SK-MEL-5 (cell line): ENCODE data around the gene TRIM69. TPM values are rescaled to one million over a fixed set of nuclear protein-coding genes. Genes with fewer than 3 reads are reported as not detected.
A peak's percentile ranks its signal among the peaks of the same experiment; 100 is the strongest.
"Not testable (repeated sequence)": the region's sequence is repeated elsewhere in the genome, so short reads cannot be mapped to it uniquely, and the experiment has no call there.

Source experiments
- DNase-seq: peaks from one replicate; pipeline ENCODE4 v3.0.0-alpha.2; 2016; ENCODE audit warnings: low read depth, low spot score
- in situ Hi-C: cut with HindIII; loops from 2 replicates; pipeline ENCODE4 v1.10.0; 2016; ENCODE audit warnings: low sequenced_read_pairs, high pct_unique_total_duplicates, low pct_unique_long_range_greater_than_20kb
- polyA plus RNA-seq, 2 experiments: library from polyadenylated mRNA; depleted of rRNA; stranded (reverse); fragments of >200 nt; gene quantifications; 2 replicates each; pipeline ENCODE4 v1.2.3, GENCODE V29; 2015
- total RNA-seq: library from RNA; depleted of rRNA; stranded (reverse); fragments of >200 nt; shearing (Covaris generic); gene quantifications from 2 replicates; pipeline ENCODE4 v1.2.3, GENCODE V29; 2014; rRNA removed

TRIM69 gene, protein sequence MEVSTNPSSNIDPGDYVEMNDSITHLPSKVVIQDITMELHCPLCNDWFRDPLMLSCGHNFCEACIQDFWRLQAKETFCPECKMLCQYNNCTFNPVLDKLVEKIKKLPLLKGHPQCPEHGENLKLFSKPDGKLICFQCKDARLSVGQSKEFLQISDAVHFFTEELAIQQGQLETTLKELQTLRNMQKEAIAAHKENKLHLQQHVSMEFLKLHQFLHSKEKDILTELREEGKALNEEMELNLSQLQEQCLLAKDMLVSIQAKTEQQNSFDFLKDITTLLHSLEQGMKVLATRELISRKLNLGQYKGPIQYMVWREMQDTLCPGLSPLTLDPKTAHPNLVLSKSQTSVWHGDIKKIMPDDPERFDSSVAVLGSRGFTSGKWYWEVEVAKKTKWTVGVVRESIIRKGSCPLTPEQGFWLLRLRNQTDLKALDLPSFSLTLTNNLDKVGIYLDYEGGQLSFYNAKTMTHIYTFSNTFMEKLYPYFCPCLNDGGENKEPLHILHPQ
- total RNA-seq, result 10.9 and 13.5 TPM in 2 replicates
- polyA plus RNA-seq (2015; cell fraction: cytosol; rRNA removed), result 9.1 and 11.0 TPM in 2 replicates
- 2.8 and 4.2 TPM in 2 replicates for polyA plus RNA-seq (2015; cell fraction: nucleus; rRNA removed)

GRCh38 chr15:44736181-44736765 is at the start of gene TRIM69:
TSS of gene TRIM69 (plus strand) at chr15:44736528. CDS start at chr15:44736705, 177 bp downstream.
- in situ Hi-C loops, result no loop called here

DNA sequence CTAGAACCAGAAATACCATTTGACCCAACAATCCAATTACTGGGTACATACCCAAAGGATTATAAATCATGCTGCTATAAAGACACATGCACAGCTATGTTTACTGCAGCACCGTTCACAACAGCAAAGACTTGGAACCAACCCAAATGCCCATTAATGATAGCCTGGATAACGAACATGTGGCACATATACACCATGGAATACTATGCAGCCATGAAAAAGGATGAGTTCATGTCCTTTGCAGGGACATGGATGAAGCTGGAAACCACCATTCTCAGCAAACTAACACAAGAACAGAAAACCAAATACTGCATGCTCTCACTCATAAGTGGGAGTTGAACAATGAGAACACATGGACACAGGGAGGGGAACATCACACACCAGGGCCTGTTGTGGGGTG is 47.0 kb upstream of the TRIM69 start:
- DNase-seq, in situ Hi-C loops: not testable (repeated sequence)

More at GRCh38 chr15:44736181-44736765, at the start of gene TRIM69:
- no peak for DNase-seq

DNA sequence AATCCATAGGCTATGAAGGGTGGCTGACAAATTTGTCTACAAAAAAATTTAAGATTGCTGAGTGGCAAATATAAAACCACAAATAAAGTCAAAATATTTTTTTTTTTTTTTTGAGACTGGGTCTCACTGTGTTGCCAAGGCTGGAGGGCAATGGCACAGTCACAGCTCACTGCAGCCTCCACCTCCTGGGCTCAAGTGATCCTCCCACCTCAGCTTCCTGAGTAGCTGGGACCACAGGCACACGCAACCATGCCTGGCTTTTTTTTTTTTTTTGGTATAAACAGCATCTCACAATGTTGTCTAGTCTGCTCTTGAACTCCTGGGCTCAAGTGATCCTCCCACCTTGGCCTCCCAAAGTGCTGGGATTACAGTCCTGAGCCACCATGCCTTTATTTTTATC is 46.1 kb upstream of the TRIM69 start:
- DNase-seq, in situ Hi-C loops: not testable (repeated sequence)

DNA sequence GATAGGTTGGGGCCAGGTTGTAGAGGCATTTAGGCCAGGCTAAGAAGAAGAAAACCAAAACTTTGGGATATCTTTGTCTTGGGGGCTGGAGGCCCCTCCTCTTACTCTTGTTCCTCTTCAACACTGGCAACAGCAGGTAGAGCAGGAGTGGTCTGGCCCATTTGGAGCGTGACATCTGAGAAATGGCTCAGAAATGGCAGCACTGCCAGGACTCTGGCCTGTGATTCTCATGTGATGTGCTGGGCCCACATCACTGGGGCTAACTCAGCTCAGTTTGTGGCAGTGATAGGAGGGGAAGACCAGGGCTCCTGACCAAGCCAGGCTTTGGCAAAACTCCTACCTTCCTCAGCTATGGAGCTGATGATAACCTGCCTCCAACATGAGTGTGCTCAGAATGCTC is 43.7 kb upstream of the TRIM69 start:
- in situ Hi-C loops, result no loop called here
- no peak for DNase-seq

GRCh38 chr15:44694416-44694815 is 41.9 kb upstream of the TRIM69 start:
- in situ Hi-C loops, result no loop called here
- no peak for DNase-seq

DNA sequence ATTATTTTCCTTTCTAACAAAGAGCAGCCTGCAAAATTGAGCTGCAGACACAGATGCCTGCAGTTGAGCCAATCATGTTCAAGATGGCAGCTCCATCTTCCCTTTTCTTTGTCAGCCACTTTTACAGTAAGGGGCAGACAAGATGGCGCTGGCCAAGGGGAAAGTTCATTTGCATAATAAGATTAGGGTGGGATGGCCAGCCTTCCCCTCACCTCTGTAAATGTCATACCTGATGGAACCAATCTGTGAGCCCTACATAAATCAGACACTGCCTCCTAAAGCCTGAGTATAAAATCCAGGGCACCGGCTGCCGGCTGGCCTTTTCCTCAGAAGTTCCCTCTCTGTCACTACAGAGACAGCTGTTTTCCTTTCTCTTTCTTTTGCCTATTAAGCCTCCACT is 41.0 kb upstream of the TRIM69 start:
- no peak for DNase-seq
- in situ Hi-C loops, result no loop called here

DNA sequence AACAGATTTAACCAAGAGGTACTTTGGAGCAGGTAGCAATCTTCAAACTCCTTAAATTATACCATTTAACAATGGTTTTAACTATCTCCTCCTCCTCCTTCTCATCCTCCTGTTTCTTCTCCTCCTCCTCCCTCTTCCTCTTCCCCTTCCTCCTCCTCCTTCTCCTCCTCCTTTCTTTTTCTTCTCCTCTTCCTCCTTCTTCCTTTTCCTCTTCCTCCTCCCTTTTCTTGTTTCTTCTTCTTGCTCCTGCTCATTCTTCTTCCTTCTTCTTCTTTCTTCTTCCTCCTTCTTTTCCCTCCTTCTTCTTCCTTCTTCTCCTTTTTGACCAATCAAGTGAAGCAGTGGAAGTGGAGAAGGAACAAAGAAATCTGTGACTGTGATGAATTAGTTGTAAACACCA is 39.3 kb upstream of the TRIM69 start:
- in situ Hi-C loops, result no loop called here
- no peak for DNase-seq

DNA sequence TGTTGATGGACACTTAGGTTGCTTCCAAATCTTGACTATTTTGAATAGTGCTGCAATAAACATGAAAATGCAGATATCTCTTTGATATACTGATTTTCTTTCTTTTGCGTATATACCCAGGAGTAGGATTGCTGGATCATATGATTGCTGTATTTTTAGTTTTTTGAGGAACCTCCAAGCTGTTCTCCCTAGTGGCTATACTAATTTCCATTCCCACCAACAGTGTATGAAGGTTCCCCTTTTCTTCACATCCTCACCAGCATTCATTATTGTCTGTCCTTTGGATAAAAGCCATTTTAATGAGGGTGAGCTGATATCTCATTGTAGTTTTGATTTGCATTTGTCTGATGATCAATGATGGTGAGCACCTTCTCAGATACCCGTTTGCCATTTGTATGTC is 37.7 kb upstream of the TRIM69 start:
- in situ Hi-C loops, result no loop called here
- DNase-seq, result no peak

DNA sequence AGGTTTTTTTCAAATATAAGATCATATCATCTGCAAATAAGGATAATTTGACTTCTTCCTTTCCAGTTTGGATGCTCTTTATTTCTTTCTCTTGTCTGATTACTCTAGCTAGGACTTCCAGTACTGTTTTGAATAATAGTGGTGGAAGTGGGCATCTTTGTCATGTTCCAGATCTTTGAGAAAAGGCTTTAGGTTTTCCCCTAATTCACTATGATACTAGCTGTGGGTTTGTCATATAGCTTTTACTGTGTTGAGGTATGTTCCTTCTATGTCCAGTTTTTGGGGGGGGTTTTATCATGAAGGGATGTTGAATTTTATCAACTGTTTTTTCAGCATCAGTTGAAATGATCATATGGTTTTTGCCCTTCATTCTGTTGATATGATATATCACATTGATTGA is 35.7 kb upstream of the TRIM69 start:
- in situ Hi-C loops, DNase-seq: not testable (repeated sequence)

DNA sequence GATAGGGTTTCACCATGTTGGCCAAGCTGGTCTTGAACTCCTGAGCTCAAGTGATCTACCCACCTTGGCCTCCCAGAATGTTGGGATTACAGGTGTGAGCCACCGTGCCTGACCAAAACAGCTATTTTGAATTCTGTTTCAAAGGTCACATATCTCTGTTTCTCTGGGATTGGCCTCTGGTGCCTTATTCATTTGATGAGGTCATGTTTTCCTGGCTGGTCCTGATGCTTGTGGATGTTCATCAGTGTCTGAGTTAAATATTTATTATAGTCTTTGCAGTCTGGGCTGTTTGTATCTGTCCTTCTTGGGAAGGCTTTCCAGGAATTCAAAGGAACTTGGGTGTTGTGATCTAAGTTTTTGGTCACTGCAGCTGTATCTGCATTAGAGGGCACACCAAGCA is 30.3 kb upstream of the TRIM69 start:
- in situ Hi-C loops, result no loop called here
- no peak for DNase-seq

DNA sequence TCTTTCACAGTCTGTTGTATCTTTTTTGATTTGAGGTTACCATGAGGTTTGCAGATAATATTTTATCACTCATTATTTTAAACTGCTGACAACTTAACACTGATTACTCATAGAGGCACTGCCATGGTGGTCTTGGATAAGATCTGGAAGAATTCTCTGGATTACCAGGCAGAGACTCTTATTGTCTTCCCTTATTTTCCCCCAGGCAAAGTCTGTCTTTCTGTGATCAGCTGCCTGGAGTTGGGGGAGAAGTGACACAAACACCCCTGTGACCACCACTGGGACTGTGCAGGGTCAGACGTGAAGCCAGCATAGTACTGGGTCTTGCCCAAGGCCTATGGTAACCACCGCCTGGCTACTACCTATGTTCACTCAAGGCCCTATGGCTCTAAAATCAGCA is 29.9 kb upstream of the TRIM69 start:
- in situ Hi-C loops, result no loop called here
- DNase-seq, result no peak

GRCh38 chr15:44706946-44707636 is 29.2 kb upstream of the TRIM69 start:
- in situ Hi-C loops, result no loop called here
- DNase-seq, result no peak

GRCh38 chr15:44710236-44711095 is 25.9 kb upstream of the TRIM69 start:
- in situ Hi-C loops, result no loop called here
- peak; percentile 54 for DNase-seq

- DNase-seq, result peak; percentile 96
- in situ Hi-C loops, result no loop called here
Measured at GRCh38 chr15:44711096-44711742, 25.1 kb upstream of the TRIM69 start, which contains the start of the genes B2M and PATL2. TSS of gene B2M (plus strand) at chr15:44711517. CDS start at chr15:44711547, 30 bp downstream. TSS of gene PATL2 (minus strand) at chr15:44711323. CDS start at chr15:44676490, 34,833 bp downstream.

DNA sequence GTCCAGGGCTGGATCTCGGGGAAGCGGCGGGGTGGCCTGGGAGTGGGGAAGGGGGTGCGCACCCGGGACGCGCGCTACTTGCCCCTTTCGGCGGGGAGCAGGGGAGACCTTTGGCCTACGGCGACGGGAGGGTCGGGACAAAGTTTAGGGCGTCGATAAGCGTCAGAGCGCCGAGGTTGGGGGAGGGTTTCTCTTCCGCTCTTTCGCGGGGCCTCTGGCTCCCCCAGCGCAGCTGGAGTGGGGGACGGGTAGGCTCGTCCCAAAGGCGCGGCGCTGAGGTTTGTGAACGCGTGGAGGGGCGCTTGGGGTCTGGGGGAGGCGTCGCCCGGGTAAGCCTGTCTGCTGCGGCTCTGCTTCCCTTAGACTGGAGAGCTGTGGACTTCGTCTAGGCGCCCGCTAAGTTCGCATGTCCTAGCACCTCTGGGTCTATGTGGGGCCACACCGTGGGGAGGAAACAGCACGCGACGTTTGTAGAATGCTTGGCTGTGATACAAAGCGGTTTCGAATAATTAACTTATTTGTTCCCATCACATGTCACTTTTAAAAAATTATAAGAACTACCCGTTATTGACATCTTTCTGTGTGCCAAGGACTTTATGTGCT is 24.5 kb upstream of the TRIM69 start:
- DNase-seq, result peak; percentile 24
- in situ Hi-C loops, result no loop called here

DNA sequence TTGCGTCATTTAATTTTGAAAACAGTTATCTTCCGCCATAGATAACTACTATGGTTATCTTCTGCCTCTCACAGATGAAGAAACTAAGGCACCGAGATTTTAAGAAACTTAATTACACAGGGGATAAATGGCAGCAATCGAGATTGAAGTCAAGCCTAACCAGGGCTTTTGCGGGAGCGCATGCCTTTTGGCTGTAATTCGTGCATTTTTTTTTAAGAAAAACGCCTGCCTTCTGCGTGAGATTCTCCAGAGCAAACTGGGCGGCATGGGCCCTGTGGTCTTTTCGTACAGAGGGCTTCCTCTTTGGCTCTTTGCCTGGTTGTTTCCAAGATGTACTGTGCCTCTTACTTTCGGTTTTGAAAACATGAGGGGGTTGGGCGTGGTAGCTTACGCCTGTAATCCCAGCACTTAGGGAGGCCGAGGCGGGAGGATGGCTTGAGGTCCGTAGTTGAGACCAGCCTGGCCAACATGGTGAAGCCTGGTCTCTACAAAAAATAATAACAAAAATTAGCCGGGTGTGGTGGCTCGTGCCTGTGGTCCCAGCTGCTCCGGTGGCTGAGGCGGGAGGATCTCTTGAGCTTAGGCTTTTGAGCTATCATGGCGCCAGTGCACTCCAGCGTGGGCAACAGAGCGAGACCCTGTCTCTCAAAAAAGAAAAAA is 23.9 kb upstream of the TRIM69 start:
- in situ Hi-C loops, result no loop called here

More for the DNA sequence above, 23.9 kb upstream of the TRIM69 start:
- peak; percentile 81 for DNase-seq
